Embryonic facial prominence (tissue), 1 donor: ENCODE measurements around the gene HIVEP3.

ENCODE experiments used
- DNase-seq: peaks from one replicate; pipeline ENCODE4 v3.0.0-alpha.2; 2016; ENCODE audit errors: extremely low spot score

The HIVEP3 gene

DNA sequence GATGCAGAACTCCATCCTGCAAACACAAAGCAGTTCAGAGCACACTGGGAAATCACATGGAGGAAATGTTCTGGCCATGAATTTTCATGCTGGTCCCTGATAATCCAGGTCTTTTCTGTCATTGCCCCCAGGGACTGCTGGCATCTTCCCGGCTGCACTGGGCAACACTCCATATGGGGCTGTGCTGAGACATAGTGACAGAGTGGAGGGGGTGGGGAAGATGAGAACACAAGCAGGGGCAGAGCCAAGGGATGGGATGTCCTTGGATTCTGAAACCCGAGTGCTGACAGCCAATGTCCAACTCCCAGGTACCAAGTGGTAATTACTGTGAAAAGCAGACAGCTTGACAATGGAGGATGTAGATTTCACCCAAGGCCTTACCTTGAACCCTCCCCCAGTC lies 185.7 kb downstream of the HIVEP3 start:
- no peak for DNase-seq

DNA sequence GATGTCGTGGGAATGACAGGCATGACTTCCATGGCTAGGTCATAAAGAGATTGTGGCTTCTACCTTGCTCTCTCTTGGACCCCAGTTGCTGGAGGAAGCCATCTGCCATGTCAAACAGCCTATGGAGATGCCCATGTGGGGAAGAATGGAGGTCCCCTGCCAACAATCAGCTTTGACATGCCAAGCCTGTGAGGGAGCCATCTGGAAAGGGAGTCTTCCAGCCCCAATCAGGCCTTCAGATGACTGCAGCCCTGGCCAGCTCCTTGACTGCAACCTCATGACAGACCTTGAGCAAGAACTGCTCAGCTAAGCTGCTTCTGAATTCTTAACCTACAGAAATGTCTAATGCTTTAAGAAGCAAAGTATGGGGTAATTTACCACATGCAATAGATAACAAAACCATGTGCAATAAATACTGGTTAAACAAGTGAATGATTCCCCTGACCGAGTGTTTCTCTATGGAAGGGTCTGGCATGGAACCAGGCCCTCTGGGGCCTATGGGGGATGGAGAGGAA lies 187.1 kb downstream of the HIVEP3 start:
- DNase-seq, result no peak

DNA sequence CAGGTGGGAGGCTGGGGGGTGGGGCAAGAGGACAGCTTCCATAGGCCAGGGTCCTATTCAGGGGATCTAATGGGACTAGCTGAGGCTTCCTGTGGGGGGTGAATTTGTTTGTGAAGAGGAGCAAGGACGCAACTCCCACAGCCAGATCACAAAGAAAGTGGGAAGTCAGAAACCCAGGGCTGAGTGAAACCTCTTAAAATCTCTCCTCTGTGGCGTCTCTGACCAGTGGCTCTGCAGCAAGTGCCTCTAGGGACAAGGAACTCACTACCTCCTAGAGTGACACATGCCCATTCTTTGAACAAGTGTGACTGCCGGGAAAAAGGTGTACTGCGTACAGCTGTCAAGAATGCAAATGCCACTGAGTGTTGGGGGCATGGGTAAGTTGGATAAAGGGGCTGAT lies 187.9 kb downstream of the HIVEP3 start:
- DNase-seq, result no peak

DNA sequence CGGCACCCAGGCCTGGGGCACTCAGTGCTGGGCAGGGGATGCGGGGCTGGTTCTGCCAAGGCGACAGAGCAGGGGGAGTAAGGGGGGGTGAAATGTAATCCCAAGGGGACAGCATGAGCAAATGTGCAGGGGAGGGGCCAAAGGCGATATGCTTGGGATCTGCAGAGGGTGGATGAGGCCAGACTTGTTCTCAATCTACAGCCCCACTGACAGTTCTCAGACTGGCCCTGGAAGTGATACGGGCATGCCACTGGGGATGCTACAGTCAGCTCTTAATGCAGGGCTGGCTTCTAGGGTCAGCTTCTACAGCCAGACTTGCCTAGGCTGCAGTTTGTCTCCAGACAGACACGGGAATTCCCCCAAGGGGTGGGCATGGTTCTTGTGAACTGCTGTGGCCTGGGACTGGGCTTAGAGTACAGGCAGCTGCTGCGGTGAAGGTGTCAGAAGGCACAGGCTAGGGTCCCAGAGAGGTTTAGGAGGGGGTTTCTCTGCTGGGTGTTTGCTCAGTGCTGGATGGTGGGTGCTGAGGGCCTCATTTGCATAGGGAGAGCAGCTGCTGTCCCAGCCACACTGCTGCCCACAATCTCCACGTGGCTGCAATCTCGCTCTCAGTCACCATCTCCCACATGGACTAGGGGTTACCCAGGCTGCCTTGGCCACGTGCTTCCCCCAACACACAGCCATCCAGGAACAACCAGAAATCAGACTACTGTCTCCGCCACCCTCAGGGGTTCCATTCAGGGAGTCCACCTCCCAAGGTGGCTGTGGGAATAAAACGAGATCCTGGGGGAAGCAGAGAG lies 190.1 kb downstream of the HIVEP3 start:
- no peak for DNase-seq

DNA sequence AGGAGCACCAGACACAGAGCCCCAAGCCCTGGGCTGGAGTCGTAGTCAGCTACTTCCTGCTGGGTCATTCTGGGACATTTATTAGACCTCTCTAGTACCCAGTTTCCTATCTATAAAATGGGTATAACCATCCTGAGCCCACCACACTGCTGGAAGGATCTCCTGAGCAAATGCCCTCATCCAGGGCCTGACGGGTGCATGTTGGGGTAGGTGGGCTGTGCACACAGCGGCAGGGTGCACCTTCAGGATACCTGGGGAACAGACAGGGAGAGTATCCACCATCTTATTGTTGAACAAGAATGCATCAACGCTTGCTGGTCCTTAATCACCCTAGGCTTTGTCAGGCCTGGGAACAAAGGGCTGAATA lies 191.0 kb downstream of the HIVEP3 start:
- DNase-seq, result no peak

DNA sequence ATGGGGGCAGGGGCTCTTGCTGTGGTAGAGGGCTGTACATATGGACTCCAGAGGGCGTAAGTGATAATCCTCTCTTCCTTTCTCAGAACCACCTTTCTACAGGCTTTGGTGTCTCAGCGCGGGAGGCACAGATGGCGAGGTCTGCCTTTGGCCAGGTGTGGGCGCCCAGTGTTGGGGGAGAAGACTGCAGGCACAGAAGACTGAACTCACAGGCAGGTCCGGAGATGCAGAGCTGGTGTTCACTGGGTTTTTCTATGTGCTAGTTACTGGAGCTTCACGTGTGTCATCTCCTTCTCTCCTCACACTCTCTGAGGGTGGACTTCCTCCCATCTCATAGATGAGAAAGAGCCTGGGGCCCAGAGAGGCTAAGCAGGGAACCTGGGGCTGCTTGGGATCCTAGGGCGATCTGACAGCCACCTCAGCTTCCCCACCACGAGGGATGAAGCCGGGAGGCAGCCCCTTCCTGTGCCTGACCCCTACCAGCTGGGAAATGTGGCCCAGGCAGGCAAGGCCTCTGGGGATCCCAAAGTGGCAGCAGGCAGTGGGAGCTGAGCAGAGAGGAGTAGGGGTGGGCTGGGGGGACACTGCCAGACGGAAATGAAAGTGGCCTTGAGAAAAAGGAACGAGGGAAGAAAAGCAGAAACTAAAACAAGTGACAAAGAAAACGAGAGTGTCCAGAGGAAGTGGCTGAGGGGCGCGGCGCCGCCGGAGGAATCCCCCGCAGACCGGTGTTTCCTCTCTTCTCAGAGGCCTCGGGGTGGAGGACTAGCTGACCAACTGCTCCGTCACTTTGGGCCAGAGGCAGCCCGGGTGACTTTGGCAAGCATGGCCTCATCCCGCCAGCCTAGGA lies 191.6 kb downstream of the HIVEP3 start:
- no peak for DNase-seq

DNA sequence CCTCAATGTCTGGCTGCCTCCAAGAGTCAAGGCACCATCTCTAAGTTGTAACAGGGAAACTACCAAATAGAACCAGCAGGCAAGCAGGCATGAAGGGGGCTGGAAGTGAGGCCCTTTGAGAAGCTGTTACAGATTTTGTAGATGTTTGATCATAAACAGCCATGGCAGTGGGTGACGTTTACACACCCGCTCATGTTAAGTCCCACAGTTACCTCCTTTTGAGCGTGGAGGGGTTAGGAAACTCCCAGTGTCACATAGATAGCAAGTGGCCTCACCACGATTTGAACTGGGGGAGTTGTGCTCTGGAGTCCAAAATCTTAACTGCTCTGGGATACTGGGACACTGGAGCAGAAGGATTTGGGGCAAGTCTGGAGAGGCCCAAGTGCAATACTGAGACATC lies 192.4 kb downstream of the HIVEP3 start:
- no peak for DNase-seq

DNA sequence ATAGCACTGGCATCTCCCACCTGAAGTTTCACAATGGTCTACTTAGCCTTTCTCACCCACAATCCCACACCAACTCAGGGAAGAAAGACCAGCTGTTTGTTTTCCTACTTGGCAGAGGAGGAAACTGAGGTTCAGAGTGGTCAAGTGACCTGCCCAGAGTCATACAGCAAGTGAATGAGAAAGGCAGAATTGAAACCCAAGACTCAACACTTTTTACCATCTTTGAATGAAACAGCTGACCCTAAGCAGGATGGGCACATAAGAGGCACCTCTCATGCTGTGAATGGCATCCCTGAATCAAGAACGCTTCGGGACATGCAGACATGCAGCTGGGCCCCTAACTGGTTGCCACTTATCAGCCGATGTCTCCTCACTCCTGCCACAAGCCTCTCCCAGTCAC lies 193.8 kb downstream of the HIVEP3 start:
- no peak for DNase-seq

DNA sequence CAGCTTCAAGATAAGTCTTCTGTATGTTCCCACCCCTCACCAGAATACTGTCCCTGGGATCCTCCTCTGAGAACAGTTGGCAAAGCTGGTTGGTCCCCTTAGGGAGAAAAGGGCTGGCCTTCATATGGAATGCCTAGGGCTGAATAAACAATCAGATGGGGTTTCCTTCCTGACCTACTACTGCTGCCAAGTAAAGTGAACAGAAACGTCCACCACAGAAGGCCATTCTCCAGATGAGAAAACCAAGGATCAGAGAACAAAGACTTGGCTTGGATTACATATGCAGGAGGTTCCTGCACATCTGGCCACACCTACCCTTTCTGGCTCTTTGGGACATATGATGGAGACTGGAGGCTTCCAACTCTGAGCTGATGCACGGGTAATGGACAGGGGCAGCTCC lies 194.5 kb downstream of the HIVEP3 start:
- no peak for DNase-seq

DNA sequence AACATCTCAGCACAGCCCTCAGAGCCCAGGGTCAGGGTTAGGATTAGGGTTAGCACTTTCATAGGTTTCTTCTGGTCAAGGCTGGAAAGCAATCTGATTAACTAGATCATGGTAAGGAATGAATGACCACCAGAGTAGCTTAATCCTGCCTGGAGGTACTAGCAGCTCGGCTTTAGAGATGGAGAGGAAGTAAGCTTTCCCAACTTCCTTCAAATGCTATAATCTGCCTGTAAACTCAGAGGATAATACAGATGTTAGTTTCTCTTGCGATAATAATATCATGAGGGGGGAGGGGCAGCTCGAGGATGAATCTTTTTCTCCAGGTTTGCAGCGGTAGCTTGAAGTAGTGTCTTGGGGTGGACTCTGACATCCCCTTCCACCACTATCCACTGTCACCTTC lies 194.9 kb downstream of the HIVEP3 start:
- no peak for DNase-seq

DNA sequence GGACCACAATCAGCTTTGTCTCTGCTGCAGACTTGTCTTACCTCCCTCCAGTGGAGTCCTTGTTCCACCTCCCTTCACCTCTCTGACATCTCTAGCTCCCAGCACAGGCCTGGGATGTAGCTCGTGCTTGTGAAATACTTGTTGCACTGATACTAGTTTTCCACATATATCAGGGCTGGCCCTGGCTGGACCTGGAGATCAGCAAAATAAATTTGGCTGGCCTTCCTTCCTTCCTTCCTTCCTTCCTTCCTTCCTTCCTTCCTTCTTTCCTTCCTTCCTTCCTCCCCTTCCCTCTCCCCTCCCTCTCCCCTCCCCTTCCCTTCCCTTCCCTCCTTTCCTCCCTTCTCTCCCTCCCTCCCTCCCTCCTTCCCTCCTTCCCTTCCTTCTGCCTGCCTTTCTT lies 196.5 kb downstream of the HIVEP3 start:
- no peak for DNase-seq

DNA sequence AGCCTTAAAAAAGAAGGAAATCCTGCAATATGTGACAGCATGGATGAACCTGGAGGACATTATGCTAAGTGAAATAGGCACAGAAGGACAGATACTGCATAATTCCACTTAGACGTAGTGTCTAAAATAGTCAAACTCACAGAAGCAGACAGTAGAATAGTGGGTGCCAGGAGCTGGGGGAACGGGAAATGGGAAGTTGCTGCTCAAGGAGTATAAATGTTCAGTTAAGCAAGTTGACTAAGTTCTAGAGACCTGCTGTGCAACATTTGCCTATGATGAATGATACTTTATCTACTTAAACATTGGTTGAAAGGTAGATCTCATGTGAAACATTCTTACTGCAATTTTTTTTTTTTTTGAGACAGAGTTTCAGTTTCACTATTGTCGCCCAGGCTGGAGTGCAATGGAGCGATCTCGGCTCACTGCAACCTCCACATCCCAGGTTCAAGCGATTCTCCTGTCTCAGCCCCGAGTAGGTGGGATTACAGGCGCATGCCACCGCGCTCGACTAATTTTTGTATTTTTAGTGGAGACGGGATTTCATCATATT lies 197.8 kb downstream of the HIVEP3 start:
- DNase-seq, result no peak

DNA sequence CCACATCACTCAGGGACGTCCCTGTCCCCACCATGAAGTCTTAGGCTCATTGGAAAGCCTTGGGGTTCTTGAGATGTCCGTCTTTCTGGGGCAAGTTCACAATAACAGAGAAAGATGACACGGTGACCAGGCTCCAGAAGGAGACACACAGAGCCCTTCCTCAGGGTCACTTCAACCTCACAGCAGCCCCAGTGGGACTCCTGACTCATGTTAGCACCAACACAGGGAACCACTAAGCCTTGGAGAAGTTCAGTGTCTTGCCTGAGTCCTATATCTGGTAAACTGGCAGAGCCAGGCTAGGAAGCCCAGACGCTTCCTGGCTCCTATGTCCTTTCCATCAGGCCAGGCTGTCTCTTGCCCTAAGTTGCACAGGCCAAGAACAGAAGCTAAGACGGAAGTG lies 199.1 kb downstream of the HIVEP3 start:
- no peak for DNase-seq

DNA sequence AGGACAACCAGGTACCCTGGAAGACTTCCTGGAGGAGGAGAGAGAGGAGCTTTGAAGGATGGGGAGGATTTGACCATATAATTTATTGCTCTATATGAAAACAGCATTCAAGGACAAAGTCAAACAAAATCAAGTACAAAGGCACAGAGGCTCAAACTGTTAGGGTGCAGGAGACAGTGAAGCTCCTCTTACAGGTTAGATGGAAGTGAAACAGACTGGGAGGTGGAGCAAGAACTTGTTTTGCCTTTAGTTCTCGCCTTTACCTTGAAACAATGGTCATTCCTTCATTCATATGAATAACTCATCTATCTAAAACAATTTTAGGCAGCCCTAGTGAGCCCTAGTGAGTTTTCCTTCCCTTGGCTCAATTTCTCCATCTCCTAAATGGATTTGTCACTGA lies 199.6 kb downstream of the HIVEP3 start:
- no peak for DNase-seq

DNA sequence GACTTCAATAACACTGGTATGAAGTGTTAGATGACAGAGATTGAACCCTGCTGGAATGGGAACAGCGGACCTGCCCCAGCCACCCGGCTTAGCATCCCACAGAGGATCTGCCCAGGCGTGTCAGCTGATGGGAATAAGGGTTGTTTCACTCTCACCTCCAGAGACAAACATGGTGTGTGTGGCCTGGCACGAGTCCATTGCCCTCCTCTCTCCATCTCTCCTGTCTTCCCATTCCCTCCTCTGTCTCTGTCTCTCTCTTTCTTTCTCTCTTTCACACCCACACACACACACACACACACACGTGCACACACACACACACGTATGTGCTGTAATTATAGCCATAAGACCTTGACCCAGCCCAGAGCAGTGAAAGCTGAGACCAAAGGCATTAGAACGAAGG lies 200.2 kb downstream of the HIVEP3 start:
- no peak for DNase-seq

DNA sequence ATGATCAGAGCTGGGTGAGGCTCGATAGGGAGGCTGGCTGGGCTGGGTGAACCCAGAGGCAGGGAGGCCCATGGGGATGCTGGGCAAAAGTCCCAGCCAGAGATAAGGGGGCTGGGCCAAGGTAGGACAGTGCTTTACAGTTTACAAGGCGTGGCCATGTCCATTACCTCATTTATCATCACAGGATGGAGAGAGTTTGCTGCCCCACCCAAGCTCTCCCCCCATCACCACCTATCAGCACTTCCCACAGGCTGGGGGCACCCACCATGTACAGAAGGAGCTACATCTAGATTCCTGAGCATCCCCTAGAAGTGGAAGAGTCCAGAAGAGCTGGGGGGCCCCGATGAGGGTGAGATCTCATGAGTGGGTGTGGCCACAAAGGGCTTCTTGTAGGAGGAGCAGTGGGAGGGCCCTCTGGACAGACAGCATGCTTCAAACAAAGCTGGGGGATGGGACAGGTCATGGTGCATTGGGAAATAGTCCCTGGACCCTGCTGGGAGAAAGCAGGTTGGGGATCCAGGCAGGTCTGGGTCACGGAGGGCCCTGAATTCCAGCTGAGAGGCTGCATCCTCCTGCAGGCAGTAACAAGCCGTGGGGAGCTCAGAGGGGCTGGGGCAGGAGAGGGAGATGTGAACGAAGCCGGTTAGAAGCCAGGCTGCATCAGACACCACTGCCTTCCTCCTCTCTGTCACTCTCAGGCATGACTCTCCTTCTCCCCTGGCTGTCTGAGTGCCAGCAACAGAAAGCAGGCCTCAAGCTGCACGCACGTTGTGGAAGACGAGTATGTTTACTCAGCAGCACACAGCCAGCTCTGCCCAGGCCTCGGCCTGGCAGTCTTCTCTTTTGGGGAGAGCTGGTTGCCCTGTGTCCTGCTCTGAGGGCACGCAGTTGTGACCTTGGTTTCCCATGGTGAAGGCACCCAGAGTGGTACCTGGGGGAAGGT lies 202.3 kb downstream of the HIVEP3 start:
- no peak for DNase-seq

DNA sequence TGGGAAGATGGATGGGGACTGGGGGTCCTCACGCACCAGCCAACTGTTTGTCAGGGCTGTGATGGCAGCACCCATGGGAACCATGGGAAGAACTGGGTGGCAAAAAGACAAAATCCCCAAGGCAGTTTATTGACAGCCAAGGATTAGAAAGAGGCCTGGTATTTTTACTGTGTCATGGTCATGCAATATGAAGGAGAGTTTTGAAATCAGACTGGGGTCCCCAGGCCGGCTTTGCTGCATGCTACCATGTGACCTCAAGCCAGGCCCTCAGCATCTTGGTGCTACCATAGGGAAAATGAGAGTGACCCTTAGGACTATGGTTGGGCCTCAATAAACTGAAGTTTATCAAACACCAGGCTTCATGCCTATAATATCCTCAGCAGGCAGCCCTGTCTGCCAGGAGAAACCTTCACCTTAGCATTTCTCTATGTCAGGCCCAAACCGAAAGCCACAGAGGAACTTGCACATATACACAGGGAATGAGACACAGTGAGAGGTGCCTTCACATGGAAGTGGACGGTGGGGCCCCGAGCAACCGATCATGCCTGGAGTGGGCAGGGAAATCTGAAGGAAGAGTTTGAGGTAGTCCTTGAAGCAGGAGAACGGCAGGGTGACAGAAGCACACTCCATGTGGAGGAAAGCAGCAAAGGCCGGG lies 203.2 kb downstream of the HIVEP3 start:
- DNase-seq, result no peak

DNA sequence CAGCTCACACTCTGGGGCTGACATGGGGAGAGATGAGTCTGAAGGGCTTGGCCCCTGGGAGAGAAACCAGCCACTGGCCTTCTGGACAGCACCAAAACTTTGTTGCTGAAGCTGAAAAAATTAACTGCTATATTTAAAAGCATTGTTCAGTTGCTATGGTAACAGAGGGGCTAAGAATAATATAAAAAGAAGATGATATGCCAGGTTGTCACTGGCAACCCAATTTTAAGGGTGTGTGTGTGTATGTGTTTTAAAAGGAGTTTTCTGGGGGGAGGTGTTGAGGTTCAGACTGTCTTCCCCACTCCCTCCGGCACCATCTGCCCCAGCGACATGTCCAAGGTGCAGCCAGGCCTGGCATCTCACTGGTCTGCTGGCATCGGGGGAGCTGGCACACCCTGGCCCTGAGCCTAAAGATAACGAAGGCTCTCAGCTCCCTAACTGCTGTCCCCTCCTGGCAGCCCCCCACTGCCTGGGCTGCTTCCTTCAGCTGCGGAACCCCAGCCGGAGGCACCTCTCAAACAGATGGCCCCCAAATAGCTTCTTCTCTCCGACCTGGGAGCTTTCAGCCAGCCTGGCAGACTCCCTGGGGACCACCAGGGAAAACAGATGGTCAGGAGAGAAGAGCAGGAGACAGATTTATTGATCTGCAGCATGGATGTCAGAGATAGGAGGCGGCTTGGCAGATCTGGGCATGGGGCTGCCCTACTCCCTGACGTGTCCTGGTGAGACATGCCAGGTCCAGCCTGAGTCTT lies 203.9 kb downstream of the HIVEP3 start:
- no peak for DNase-seq

DNA sequence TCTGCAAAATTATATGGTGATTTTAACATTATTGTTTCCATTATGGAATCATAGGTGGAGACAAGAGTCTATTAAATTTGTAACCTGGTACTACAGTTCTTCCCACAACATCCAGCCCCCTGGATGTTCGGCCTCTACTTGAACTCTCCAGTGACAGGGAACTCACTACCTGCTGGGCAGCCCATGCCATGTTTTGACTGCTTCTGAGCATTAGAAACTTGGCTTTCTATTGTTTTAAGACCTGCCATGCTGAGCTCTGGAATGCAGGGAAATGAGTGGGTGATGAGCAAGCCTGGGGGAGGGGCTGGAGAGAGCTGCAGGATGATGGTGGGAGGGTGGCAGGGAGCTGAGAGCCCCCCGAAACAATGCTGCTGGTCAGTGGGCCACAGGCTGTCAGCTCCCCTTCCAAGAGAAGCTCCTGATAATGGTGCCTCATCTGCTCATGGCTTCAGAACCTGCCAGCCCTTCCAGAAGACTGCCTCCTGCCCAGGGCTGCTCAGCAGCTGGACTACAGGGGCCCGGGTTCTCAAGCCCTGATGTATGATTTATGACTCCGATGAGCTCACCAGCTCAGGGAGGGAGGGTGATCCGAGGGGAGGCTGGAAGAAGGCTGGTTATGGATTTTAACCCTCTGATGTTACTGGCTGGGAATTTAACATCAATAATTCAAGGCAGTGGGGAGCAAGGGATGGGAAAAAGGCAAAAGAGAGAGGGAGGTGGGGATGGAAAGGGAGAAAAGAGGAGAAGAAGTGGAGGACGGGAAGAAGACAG lies 205.0 kb downstream of the HIVEP3 start:
- DNase-seq, result no peak

DNA sequence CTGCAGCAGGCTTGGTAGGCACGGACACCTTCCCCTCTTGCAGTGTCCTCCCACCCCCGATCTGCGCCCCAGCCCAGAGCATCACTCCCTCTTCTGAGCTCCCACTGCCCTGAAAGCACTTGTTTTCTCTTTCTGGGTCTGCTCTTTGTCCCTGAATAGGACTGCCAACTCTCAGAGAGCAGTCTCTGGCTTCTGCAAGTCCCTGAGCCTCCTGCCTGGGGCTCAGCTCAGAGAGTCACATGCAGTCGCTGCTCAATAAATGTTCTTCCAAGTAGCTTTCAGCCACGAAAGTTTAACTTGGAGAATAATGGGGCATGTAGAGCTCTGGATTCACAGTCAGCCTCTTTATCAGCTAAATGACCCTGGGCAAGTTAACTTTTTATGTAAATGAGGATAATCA lies 205.6 kb downstream of the HIVEP3 start:
- no peak for DNase-seq
